Psoas muscle (tissue), 8 donors: ENCODE results near the gene LAMA5. TPM values are rescaled to one million over a fixed set of nuclear protein-coding genes. Genes with fewer than 3 reads are reported as not detected.

Experiments
- ATAC-seq, 4 donors: fragments of 200-7000 bp; cut with Tn5 transposase; one replicate each; pipeline ENCODE4 v1.9.1; 2020; ENCODE audit warnings: moderate library complexity in 3 of 4, mild to moderate bottlenecking in 2 of 4
- DNase-seq, 2 donors: peaks; one replicate each; pipeline ENCODE4 v3.0.0-alpha.2; 2020
- H3K27ac ChIP-seq: fragments of 200-600 bp; one replicate; pipeline ENCODE4 v1.8.0; 2022
- H3K27me3 ChIP-seq, 3 donors: fragments of 200-600 bp in 1 of 3; one replicate each; pipeline versions ENCODE4 v1.6.1 to v1.8.0; 2013 to 2022; ENCODE audit warnings: low read length in 2 of 3, mild to moderate bottlenecking in 2 of 3, moderate library complexity in 1 of 3; ENCODE audit not compliant: insufficient read depth in 3 of 3
- H3K36me3 ChIP-seq, 2 donors: fragments of 200-600 bp in 1 of 2; one replicate each; pipeline versions ENCODE4 v1.6.1 to v1.8.0; 2013 to 2022; ENCODE audit warnings: low read depth in 1 of 2, mild to moderate bottlenecking in 1 of 2, moderate library complexity in 1 of 2; ENCODE audit not compliant: insufficient read depth in 1 of 2
- H3K4me1 ChIP-seq: fragments of 200-600 bp; one replicate; pipeline ENCODE4 v1.8.0; 2022
- H3K4me3 ChIP-seq: fragments of 200-600 bp; one replicate; pipeline ENCODE4 v1.8.0; 2022; ENCODE audit warnings: mild to moderate bottlenecking
- H3K9me3 ChIP-seq: fragments of 200-600 bp; one replicate; pipeline ENCODE4 v1.8.0; 2022
- WGBS, 3 donors: extraction: QIAGEN DNeasy Blood & Tissue Kit; methylation state at CpG; one replicate each; pipeline versions ENCODE4 v1.1.6 to v1.1.7; 2013; 5-methylcytosine and 5-hydroxymethylcytosine counted together
- intact Hi-C, 2 donors: fragments of 100-400 bp; cut with DNase I; formaldehyde crosslinking; loops; one replicate each; pipeline versions ENCODE4 v1.11.0 to v1.14.2; 2022
- polyA plus RNA-seq, 3 donors: library from polyadenylated mRNA; stranded (reverse); fragments of 200-250 nt; gene quantifications; one replicate each; pipeline ENCODE4 v1.2.3, GENCODE V29; 2013
- total RNA-seq, 4 donors: library from RNA; stranded (reverse); fragmentation: NEBNext Ultra II Directional in 2 of 4; extraction: Animal tissue kit (Norgen Biotek cat#: 25700) in 2 of 4; gene quantifications; one replicate each; pipeline versions ENCODE4 v1.2.1 to v1.2.4, GENCODE V29; 2021 to 2023
- TF ChIP-seq, protein P1 (sequence below): fragments of 200-600 bp; IDR thresholded peaks from one replicate; pipeline ENCODE4 v1.8.0; 2022; ENCODE audit warnings: antibody characterized with exemption
- donor health status: healthy with polysubstance abuse.
- donor health status: DM: no; HTN: no; CAD: no; lungs with moderate emphysema.
- donor health status: Bipolar disorder and iron deficiency.
- donor health status: healthy.
- donor health status: DM: yes; HTN: yes; CAD: no.
- donor health status: DM: no; HTN: no; CAD: no.
- donor health status: DM: no; HTN: no; CAD: no.
- donor health status: DM: yes; HTN: yes; CAD: no.

Gene LAMA5
- total and polyA plus RNA-seq, 7 donors, result 14.4 to 74.6 (median 34.2) TPM

DNA sequence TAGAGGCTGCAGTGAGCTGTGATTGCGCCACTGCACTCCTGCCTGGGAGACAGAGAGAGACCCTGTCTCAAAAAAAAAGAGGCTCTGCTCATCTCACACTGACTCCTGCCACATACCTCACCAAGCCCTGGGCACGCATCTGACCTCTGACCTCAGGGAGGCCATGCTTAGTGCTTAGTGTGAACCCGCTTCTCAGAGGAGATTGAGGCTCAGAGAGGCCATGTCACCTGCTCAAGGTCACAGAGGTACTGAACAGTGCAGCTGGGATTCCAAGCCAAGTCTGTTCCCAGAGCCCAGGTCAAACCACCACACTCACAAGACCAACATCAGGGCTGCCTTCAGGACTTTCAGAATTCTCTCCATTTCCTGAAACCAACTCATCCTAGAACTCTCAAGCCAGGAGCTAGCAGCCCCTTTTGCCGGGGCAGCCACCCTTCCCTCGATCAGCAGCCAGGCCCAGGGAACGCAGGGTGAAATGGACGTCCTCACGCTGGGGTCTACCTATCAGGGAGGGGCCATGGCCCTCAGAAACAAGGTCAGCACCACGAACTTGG is 37.1 kb upstream of the LAMA5 start:
- intact Hi-C loops, result no loop called here
- peaks cover 15% of the 10 kb centered on the region for H3K4me1 ChIP-seq
- no peak for ATAC-seq

DNA sequence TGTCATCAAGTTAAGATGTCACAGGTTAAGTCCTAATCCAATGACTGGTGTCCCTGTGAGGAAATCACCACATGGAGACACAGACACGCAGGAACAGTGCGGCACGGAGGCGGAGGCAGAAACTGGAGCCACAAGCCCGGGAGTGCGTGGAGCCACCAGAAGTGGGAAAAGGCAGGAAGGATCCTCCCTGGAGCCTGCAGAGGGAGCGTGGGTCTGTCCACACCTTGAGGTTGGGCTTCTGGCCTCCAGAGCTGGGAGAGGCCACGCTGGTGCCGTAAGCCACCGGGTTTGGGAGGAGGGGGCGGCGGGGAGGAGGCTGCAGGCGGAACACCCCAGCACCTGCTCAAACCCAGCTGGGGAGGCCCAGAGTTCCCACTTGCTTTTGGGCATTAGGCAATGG is 36.2 kb upstream of the LAMA5 start:
- intact Hi-C loops, result no loop called here
- Histone ChIP-seq H3K27ac (no peak overlapping the region), H3K36me3 (no peaks in the 10 kb centered on the region), H3K27me3 (no peaks in the 10 kb centered on the region), H3K4me3 (no peak overlapping the region), H3K4me1 (peaks cover 15% of the 10 kb centered on the region), H3K9me3 (no peaks in the 10 kb centered on the region)
- WGBS, 3 donors, result 74 to 82% (median 79%) methylated on average over 13 of the region's 13 CpGs
- ATAC-seq, result no peak
- DNase-seq, result no peak
- TF ChIP-seq, protein P1, sequence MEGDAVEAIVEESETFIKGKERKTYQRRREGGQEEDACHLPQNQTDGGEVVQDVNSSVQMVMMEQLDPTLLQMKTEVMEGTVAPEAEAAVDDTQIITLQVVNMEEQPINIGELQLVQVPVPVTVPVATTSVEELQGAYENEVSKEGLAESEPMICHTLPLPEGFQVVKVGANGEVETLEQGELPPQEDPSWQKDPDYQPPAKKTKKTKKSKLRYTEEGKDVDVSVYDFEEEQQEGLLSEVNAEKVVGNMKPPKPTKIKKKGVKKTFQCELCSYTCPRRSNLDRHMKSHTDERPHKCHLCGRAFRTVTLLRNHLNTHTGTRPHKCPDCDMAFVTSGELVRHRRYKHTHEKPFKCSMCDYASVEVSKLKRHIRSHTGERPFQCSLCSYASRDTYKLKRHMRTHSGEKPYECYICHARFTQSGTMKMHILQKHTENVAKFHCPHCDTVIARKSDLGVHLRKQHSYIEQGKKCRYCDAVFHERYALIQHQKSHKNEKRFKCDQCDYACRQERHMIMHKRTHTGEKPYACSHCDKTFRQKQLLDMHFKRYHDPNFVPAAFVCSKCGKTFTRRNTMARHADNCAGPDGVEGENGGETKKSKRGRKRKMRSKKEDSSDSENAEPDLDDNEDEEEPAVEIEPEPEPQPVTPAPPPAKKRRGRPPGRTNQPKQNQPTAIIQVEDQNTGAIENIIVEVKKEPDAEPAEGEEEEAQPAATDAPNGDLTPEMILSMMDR, result no peak

More for the DNA sequence above, 37.1 kb upstream of the LAMA5 start:
- Histone ChIP-seq H3K27me3 (no peaks in the 10 kb centered on the region), H3K27ac (no peak overlapping the region), H3K4me3 (no peak overlapping the region), H3K9me3 (no peaks in the 10 kb centered on the region), H3K36me3 (no peaks in the 10 kb centered on the region)
- 91 to 93% (median 93%) methylated on average over 9 of the region's 9 CpGs for WGBS, 3 donors
- no peak for DNase-seq
- TF ChIP-seq, protein P1, result no peak

DNA sequence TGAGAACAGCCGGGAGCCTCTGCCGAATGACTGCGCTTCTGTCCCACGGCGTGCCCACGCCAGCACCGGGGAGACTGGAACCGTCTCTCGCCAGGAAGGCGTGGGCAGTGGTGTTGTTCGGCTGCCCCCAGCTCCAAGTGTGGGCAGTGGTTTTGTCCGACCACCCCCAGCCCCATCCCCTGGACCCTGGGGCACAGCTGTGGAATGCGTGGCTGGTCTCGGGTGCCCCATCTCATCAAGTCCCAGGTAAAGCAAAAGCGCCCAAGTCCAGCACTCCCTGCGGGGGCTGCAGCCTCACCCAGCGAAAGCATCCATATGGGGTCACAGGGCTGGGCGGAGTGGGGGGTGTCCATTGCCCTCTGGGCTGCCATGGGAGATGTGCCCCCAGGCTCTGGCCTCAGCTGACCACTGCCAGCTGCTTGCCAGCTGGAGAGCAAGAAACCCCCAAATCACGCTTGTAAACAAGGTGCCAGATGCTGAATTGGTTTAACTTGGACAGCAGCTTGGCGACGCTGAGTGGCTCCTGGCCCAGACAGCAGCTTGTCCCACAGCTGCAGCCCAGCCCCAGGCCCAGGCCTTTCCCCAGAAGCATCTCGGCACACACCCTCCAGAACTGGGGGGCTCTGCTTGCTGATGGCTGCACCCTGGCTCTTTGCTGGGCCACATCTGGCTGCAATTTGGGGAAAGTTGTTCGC is 35.5 kb upstream of the LAMA5 start:
- no peaks in the 10 kb centered on the region for H3K27me3 ChIP-seq
- intact Hi-C loops, result no loop called here
- ATAC-seq, result no peak
- TF ChIP-seq, protein P1, result no peak
- peaks cover 14% of the 10 kb centered on the region for H3K4me1 ChIP-seq
- WGBS, 3 donors, result 76 to 78% (median 78%) methylated on average over 22 to 23 of the region's 23 CpGs
- H3K9me3 ChIP-seq, result no peaks in the 10 kb centered on the region
- no peak overlapping the region for H3K27ac ChIP-seq
- no peak for DNase-seq
- H3K36me3 ChIP-seq, result no peaks in the 10 kb centered on the region
- no peak overlapping the region for H3K4me3 ChIP-seq

DNA sequence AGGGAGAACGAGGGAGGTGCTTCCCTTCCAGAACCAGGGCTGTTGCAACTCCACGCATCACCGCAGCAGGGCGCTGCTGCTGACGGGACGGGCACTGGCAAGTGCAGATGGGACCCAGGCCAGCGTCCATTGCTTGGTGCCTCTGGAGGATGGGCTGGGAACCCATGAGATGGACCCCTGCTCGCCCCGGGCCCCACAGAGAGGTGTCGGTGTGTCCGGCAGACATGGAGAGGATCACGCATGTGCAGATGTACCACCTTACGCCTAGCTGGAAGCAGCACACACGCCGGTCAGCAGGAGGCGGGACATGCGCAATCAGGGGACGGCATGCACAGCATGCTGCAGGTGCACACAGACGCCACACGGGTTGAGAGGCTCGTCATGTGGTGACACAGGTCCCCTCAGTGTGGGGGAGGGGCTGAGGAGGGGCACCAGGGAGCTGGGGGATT is 34.2 kb upstream of the LAMA5 start:
- intact Hi-C loops, result no loop called here
- no peak for ATAC-seq
- WGBS, 3 donors, result 84 to 89% (median 85%) methylated on average over 21 of the region's 21 CpGs

More for the DNA sequence above, 34.2 kb upstream of the LAMA5 start:
- Histone ChIP-seq H3K9me3 (no peaks in the 10 kb centered on the region), H3K27me3 (no peaks in the 10 kb centered on the region), H3K36me3 (no peaks in the 10 kb centered on the region), H3K4me1 (peaks cover 8% of the 10 kb centered on the region), H3K27ac (no peak overlapping the region), H3K4me3 (no peak overlapping the region)
- DNase-seq, result no peak
- TF ChIP-seq, protein P1, result no peak
